GM12872 (cell line): ENCODE results near the gene GDE1.

Source experiments
- CTCF ChIP-seq: IDR thresholded peaks from 3 replicates; pipeline ENCODE4 v1.5.1; 2011; ENCODE audit warnings: low read depth, mild to moderate bottlenecking, low read length, moderate library complexity; ENCODE audit not compliant: insufficient read depth

Gene GDE1

GRCh38 chr16:19463468-19464315 lies 58.2 kb downstream of the GDE1 start:
- no peak for TF ChIP-seq CTCF

GRCh38 chr16:19460397-19460796 lies 61.5 kb downstream of the GDE1 start:
- no peak for TF ChIP-seq CTCF

- TF ChIP-seq CTCF = no peak
Measured at GRCh38 chr16:19458722-19459379, 63.0 kb downstream of the GDE1 start.
